Activated CD4-positive, alpha-beta T cell treated with anti-CD3 and anti-CD28 coated beads, Interleukin-2, amount 10 ng/mL, durations not matched to agents 7 days and 5 days (primary cell): ENCODE results near the gene SKI. TPM values are rescaled to one million over a fixed set of nuclear protein-coding genes. Genes with fewer than 3 reads are reported as not detected.

ENCODE experiments used
- CTCF ChIA-PET: fragments of 350-600 bp; sonication (Branson Sonifier 250); formaldehyde crosslinking; loops from one replicate; lab custom pipeline; 2021; ENCODE audit warnings: antibody characterized with exemption; lab: Charles Lee
- POLR2A ChIA-PET: fragments of 350-600 bp; sonication (Branson Sonifier 250); formaldehyde crosslinking; loops from one replicate; lab custom pipeline; 2021; ENCODE audit warnings: antibody characterized with exemption; lab: Charles Lee
- DNase-seq: peaks from one replicate; pipeline ENCODE4 v3.0.0-alpha.2; 2020
- H3K27ac Mint-ChIP-seq: one replicate; pipeline ENCODE4 v1.8.0; 2021; ENCODE audit warnings: mild to moderate bottlenecking, moderate library complexity, mixed read lengths
- H3K27me3 Mint-ChIP-seq: one replicate; pipeline ENCODE4 v1.8.0; 2021; ENCODE audit warnings: mixed read lengths
- H3K36me3 Mint-ChIP-seq: one replicate; pipeline ENCODE4 v1.8.0; 2021; ENCODE audit warnings: low read depth, mixed read lengths
- H3K4me1 Mint-ChIP-seq: one replicate; pipeline ENCODE4 v1.8.0; 2021; ENCODE audit warnings: mixed read lengths
- H3K4me3 Mint-ChIP-seq: one replicate; pipeline ENCODE4 v1.8.0; 2021; ENCODE audit warnings: mild to moderate bottlenecking, moderate library complexity, mixed read lengths
- H3K9me3 Mint-ChIP-seq: one replicate; pipeline ENCODE4 v1.8.0; 2021; ENCODE audit warnings: mixed read lengths
- total RNA-seq, 2 experiments: library from RNA; stranded (reverse); gene quantifications; one replicate each; pipeline ENCODE4 v1.2.3, GENCODE V29; 2021

SKI gene
- total RNA-seq, 2 experiments from 2014 or later: 60.7 to 62.0 TPM

DNA sequence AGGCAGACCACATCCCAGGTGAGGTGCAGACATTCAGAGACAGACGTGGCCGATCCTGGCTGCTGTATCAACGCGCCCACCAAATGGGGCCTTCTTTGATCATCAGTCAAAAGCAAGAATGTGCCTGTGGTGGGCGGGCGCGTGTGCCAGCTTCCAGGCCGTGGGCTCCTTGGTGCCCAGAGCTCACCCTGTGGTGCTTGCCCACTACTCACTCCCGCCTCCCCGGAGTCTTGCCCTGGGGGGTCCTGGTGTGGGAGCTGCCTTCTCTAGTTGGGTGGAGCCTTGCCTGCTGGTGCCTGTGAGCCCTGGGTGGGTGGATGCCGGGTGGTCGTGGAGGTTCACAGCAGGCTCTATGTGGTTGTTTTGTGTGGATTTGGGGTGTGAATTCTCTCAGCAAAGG is 70.6 kb downstream of the SKI start:
- peaks cover 84% of the 10 kb centered on the region for H3K4me1 Mint-ChIP-seq
- ChIA-PET CTCF (interaction anchor here (1.0 to 3.1 kb wide), 2 partner anchors 10 to 17 kb away, joined by 4 to 21 read pairs; no protein-coding TSS in a partner anchor), POLR2A (no interaction called here)
- DNase-seq: no peak
- H3K27me3 Mint-ChIP-seq: no peaks in the 10 kb centered on the region
- peaks cover 10% of the 10 kb centered on the region for H3K36me3 Mint-ChIP-seq
- no peaks in the 10 kb centered on the region for H3K9me3 Mint-ChIP-seq
- H3K27ac Mint-ChIP-seq: peak overlapping the region; percentile 98
- H3K4me3 Mint-ChIP-seq: peak overlapping the region; percentile 10

GRCh38 chr1:2299131-2299627 is 71.1 kb downstream of the SKI start:
- Mint-ChIP-seq H3K27ac (peak overlapping the region; percentile 98), H3K9me3 (no peaks in the 10 kb centered on the region), H3K36me3 (peaks cover 13% of the 10 kb centered on the region), H3K4me3 (peak overlapping the region; percentile 38), H3K4me1 (peaks cover 79% of the 10 kb centered on the region), H3K27me3 (no peaks in the 10 kb centered on the region)
- DNase-seq: no peak
- POLR2A ChIA-PET: no interaction called here
- CTCF ChIA-PET: interaction anchor here (1.0 to 3.1 kb wide), 3 partner anchors 11 to 65 kb away, joined by 4 to 21 read pairs (median 7); no protein-coding TSS in a partner anchor

DNA sequence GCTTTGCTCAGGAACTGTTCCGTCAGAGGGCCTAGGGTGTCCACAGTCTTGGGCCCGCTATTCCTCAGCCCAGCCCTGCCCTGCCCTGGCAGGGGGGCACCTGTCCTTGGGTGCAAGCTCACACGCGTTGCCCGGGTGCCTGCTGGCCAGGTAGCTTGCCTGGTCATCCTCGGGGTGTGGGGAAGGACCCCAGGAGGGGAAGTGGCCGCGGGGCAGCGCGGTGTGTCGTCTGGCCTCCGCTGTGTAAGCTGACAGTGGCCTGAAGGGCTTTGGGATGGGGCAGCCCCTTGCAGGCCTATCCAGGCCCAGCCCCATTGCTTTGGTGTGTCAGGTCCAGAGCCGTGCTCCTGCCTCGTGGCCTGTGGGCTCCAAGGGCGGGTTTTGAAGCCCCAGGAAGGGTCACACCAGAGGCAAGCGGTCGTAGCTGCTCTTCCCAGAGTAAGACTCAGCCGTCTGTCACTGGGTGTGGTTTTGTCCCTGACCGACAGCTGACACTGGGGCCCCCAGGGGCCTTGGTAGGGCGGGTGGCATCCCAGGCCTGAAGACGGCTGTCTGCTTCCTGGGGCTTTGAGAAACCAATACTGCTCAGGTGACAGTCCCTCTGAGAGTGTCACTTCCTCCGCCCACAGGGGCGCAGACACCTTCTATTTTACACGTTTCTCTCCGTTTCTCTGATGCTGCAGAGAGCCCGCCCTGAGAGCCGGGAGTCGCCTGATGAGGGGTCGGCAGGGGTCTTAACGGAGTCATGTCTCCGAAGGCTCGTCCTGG is 72.1 kb downstream of the SKI start:
- Mint-ChIP-seq H3K4me1 (peaks cover 70% of the 10 kb centered on the region), H3K27me3 (no peaks in the 10 kb centered on the region), H3K9me3 (no peaks in the 10 kb centered on the region), H3K27ac (peak overlapping the region; percentile 98), H3K36me3 (peaks cover 17% of the 10 kb centered on the region), H3K4me3 (peak overlapping the region; percentile 75)
- ChIA-PET CTCF (interaction anchor here (0.8 to 3.1 kb wide), 7 partner anchors 9 to 105 kb away, joined by 3 to 21 read pairs (median 6); partner anchors contain the start of gene FAAP20), POLR2A (interaction anchor here (0.9 kb wide), 1 partner anchor 8 kb away, joined by 4 read pairs; no protein-coding TSS in a partner anchor)
- peak; percentile 81 for DNase-seq

DNA sequence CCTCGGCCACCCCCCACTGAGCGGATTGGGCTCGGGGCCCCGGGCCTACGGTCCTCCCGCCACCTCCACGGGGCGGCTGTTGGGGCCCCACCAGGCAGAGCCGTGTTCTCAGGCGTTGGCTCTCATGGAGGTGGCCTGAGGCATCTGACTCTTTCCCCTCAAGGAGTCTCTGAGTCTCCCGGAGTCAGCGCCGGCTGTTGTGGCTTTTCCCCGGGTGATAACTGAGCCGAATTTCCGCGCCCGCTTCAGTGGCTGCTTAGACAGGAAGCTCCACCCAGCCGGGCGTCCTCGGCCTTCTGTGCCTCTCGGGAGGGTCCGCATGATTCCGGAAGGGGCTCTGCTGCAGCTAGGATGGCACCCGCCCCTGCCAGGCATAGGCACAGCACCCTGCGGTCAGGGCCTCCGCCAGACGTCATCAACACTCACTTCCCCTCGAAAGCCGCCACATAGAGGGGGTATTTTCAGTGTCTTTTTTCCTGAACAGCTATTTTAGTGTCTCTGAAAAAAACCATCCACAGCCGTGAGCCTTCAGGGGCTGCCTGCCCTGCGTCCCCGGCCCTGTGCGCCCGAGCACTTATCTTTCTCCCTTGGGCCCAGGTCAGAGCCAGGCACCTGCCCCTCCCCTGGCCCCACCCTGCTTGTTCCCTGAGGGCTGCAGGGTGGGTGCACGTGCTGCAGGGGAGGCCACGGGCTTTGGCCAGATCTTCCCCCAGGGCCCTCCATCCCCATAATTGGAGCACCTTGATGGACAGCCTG is 72.9 kb downstream of the SKI start:
- peak; percentile 94 for DNase-seq
- Mint-ChIP-seq H3K4me3 (peak overlapping the region; percentile 75), H3K4me1 (peaks cover 61% of the 10 kb centered on the region), H3K27me3 (no peaks in the 10 kb centered on the region), H3K36me3 (peaks cover 18% of the 10 kb centered on the region), H3K27ac (peak overlapping the region; percentile 98), H3K9me3 (no peaks in the 10 kb centered on the region)
- CTCF ChIA-PET: interaction anchor here (0.8 to 3.1 kb wide), 8 partner anchors 10 to 106 kb away, joined by 3 to 21 read pairs (median 6); partner anchors contain the start of gene FAAP20
- POLR2A ChIA-PET: interaction anchor here (0.6 to 0.9 kb wide), 4 partner anchors 9 to 60 kb away, joined by 3 to 5 read pairs (median 4); no protein-coding TSS in a partner anchor

DNA sequence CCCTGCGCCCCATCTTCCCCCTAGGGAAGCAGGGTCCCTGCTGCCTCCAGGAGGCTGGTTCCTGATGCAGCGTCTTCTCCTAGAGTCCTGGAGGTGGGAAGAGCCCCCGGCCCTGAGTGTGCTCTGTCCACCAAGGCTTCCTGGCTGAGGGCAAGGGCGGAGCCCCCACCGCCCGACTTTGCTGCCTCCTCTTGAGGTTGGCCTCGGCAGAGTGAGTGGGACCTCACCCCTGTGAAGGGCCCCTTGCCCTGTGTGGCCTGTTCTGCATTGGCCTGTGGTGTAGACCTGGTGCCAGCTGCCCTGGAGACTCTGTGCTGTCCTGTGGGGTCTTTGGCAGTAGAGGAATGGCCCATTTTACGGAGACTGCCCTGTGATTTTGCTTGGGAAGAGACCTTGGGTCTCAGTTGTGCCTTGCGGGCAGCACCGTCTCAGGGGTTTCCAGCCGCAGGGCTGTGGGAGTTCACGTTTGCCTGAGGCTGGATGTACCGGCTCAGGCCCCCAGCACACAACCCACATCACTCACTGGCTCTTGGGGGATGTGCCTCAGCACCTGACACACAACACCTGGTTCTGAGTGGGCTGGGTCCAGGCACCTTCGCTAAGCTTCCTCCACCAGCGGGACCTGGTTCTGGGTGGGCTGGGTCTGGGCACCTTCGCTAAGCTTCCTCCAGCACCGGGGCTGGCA is 73.6 kb downstream of the SKI start:
- no peaks in the 10 kb centered on the region for H3K9me3 Mint-ChIP-seq
- H3K27ac Mint-ChIP-seq: peak overlapping the region; percentile 98
- no peak for DNase-seq
- H3K36me3 Mint-ChIP-seq: peaks cover 19% of the 10 kb centered on the region
- POLR2A ChIA-PET: interaction anchor here (0.6 to 0.9 kb wide), 4 partner anchors 10 to 61 kb away, joined by 3 to 5 read pairs (median 4); no protein-coding TSS in a partner anchor
- CTCF ChIA-PET: interaction anchor here (0.8 to 3.1 kb wide), 7 partner anchors 10 to 107 kb away, joined by 3 to 21 read pairs (median 6); partner anchors contain the start of gene FAAP20
- H3K4me1 Mint-ChIP-seq: peaks cover 54% of the 10 kb centered on the region
- H3K4me3 Mint-ChIP-seq: peak overlapping the region; percentile 75
- H3K27me3 Mint-ChIP-seq: no peaks in the 10 kb centered on the region

GRCh38 chr1:2302292-2302925 is 74.3 kb downstream of the SKI start:
- CTCF ChIA-PET: interaction anchor here (0.9 to 1.3 kb wide), 2 partner anchors 59 to 79 kb away, joined by 3 to 4 read pairs; no protein-coding TSS in a partner anchor
- H3K27me3 Mint-ChIP-seq: no peaks in the 10 kb centered on the region
- DNase-seq: no peak
- H3K4me1 Mint-ChIP-seq: peaks cover 48% of the 10 kb centered on the region
- H3K9me3 Mint-ChIP-seq: no peaks in the 10 kb centered on the region
- peak overlapping the region; percentile 64 for H3K27ac Mint-ChIP-seq
- POLR2A ChIA-PET: no interaction called here
- no peak overlapping the region for H3K4me3 Mint-ChIP-seq
- peaks cover 21% of the 10 kb centered on the region for H3K36me3 Mint-ChIP-seq

DNA sequence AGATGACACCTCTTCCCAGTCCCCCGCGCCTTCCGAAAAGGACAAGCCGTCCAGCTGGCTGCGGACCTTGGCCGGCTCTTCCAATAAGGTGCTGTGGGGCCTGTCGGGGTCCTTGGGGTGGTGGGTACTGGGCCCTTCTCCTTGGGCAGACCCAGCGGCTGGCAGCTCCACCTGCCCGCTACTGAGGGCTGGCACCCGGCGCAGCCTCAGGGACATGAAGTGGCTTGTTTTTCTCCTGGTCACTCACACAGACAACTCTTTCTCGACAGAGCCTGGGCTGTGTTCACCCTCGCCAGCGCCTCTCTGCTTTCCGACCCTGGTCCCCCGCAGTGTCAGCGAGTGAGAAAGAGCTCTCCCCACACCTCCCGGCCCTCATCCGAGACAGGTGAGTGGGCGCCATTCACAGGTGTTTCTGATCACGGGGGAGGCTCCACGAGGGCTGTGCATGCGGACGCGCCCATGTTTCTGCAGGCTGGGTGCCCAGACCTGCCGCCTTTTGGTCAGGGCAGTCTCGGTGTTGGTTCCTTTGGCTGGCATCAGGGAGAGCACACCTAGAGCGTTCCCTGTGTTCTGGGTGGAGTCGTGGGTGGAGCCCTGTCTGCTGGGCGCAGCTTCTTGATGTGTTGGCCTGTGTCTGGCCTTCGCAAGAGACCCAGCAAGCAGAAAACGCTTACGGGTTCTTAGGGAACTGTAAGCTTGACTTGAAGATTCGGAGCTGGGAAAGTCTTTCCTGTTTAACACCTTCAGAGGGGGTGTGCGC is 75.1 kb downstream of the SKI start:
- DNase-seq: no peak
- Mint-ChIP-seq H3K27me3 (no peaks in the 10 kb centered on the region), H3K9me3 (no peaks in the 10 kb centered on the region), H3K36me3 (peaks cover 27% of the 10 kb centered on the region), H3K27ac (peak overlapping the region; percentile 37), H3K4me1 (peaks cover 45% of the 10 kb centered on the region), H3K4me3 (no peak overlapping the region)
- ChIA-PET CTCF (interaction anchor here (1.3 to 1.7 kb wide), 3 partner anchors 10 to 78 kb away, joined by 4 to 5 read pairs (median 5); no protein-coding TSS in a partner anchor), POLR2A (no interaction called here)

- peaks cover 39% of the 10 kb centered on the region for H3K4me1 Mint-ChIP-seq
- H3K27ac Mint-ChIP-seq: no peak overlapping the region
- ChIA-PET POLR2A (no interaction called here), CTCF (interaction anchor here (1.3 to 1.7 kb wide), 3 partner anchors 10 to 78 kb away, joined by 4 to 5 read pairs (median 5); no protein-coding TSS in a partner anchor)
- H3K27me3 Mint-ChIP-seq: no peaks in the 10 kb centered on the region
- H3K4me3 Mint-ChIP-seq: no peak overlapping the region
- peaks cover 30% of the 10 kb centered on the region for H3K36me3 Mint-ChIP-seq
- no peak for DNase-seq
- H3K9me3 Mint-ChIP-seq: no peaks in the 10 kb centered on the region
Measured at GRCh38 chr1:2303781-2304180, 75.7 kb downstream of the SKI start.

- DNase-seq: no peak
- Mint-ChIP-seq H3K27me3 (no peaks in the 10 kb centered on the region), H3K27ac (no peak overlapping the region), H3K4me1 (peaks cover 35% of the 10 kb centered on the region), H3K4me3 (no peak overlapping the region), H3K9me3 (no peaks in the 10 kb centered on the region), H3K36me3 (peaks cover 30% of the 10 kb centered on the region)
- POLR2A ChIA-PET: no interaction called here
- CTCF ChIA-PET: interaction anchor here (0.9 to 1.7 kb wide), 4 partner anchors 9 to 109 kb away, joined by 4 to 5 read pairs (median 4); no protein-coding TSS in a partner anchor
Measured at GRCh38 chr1:2304282-2304681, 76.2 kb downstream of the SKI start.

DNA sequence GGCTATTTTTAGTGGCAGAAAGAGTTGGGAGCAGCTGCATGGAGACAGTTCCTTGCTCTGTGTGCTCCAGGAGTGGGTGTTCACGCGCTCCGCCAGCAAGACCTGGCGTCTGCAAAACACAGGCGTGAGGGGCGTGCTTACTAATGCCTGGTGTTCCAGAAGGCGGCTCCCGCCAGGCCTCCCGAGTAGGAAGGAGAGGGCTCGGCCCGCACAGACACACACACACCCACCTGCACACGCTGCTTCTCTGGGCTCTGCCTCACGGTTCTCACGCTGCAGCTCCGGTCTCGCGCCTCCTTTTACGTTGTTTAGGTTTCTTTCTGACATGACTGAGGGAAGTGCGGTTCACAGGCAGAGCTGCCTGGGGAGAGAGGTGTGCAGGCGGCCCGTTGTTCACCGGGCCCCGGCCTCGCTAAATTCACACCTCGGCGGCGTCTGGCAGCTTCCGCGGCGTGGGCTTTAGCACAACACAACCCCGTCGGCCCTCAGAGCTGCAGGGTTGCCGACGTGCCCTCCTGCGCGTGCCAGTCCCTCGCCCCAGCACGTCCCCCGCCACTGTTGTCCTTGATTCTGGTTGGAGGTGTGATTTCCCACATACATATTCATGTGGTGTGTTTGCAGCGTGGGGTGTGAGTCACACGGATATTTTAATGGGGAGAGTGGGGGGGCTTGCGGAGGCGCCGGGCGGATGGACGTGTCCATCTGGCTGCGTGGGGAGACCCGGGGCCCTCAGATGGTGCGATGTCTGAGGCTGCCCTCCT is 77.0 kb downstream of the SKI start:
- Mint-ChIP-seq H3K4me1 (peaks cover 28% of the 10 kb centered on the region), H3K9me3 (no peaks in the 10 kb centered on the region), H3K36me3 (peaks cover 30% of the 10 kb centered on the region), H3K4me3 (no peak overlapping the region), H3K27ac (peak overlapping the region; percentile 33), H3K27me3 (no peaks in the 10 kb centered on the region)
- ChIA-PET POLR2A (no interaction called here), CTCF (interaction anchor here (0.9 to 1.7 kb wide), 4 partner anchors 8 to 108 kb away, joined by 4 to 5 read pairs (median 4); no protein-coding TSS in a partner anchor)
- no peak for DNase-seq
